DND-41 (cell line): Measurements from ENCODE around the gene FAM193B.

ENCODE experiments used
- ATAC-seq: fragments of 200-7000 bp; cut with Tn5 transposase; 3 replicates; pipeline ENCODE4 v1.9.1; 2021; ENCODE audit warnings: low read depth; ENCODE audit not compliant: insufficient read depth
- DNase-seq: peaks from one replicate; pipeline ENCODE4 v3.0.0-alpha.2; 2020
- H2AFZ ChIP-seq: 2 replicates; pipeline ENCODE4 v1.6.0; 2012; ENCODE audit warnings: low read depth, low read length
- H3K27ac ChIP-seq: 2 replicates; pipeline ENCODE4 v1.5.1; 2012; ENCODE audit warnings: low read length, inconsistent platforms
- H3K27me3 ChIP-seq: fragments of 200-600 bp; sonication (generic); 2 replicates; pipeline ENCODE4 v1.6.0; 2012; ENCODE audit warnings: low read length, mild to moderate bottlenecking, inconsistent platforms; ENCODE audit not compliant: insufficient read depth, poor library complexity
- H3K36me3 ChIP-seq: 2 replicates; pipeline ENCODE4 v1.5.1; 2012; ENCODE audit warnings: low read length, inconsistent platforms; ENCODE audit not compliant: insufficient read depth
- H3K4me1 ChIP-seq: 2 replicates; pipeline ENCODE4 v1.5.1; 2012; ENCODE audit warnings: mild to moderate bottlenecking, low read length; ENCODE audit not compliant: insufficient read depth
- H3K4me2 ChIP-seq: 2 replicates; pipeline ENCODE4 v1.6.0; 2012; ENCODE audit warnings: mild to moderate bottlenecking, moderate library complexity, low read length, inconsistent platforms; ENCODE audit not compliant: insufficient read depth
- H3K4me3 ChIP-seq, 2 experiments: fragments of 200-600 bp in 1 of 2; shearing (Covaris generic) in 1 of 2; 2 replicates each; pipeline ENCODE4 v1.5.1; 2012 to 2016; ENCODE audit warnings: inconsistent platforms in 2 of 2, low read length in 2 of 2, mild to moderate bottlenecking in 2 of 2, low read depth in 1 of 2, moderate library complexity in 1 of 2
- H3K79me2 ChIP-seq: 2 replicates; pipeline ENCODE4 v1.6.0; 2012; ENCODE audit warnings: low read length, inconsistent platforms; ENCODE audit not compliant: insufficient read depth
- H3K9ac ChIP-seq: 2 replicates; pipeline ENCODE4 v1.6.0; 2012; ENCODE audit warnings: low read depth, mild to moderate bottlenecking, inconsistent platforms, low read length, moderate library complexity
- H3K9me3 ChIP-seq: 2 replicates; pipeline ENCODE4 v1.5.1; 2012; ENCODE audit warnings: low read length, moderate library complexity, mild to moderate bottlenecking, inconsistent platforms; ENCODE audit not compliant: insufficient read depth, severe bottlenecking
- H4K20me1 ChIP-seq: 2 replicates; pipeline ENCODE4 v1.6.0; 2012; ENCODE audit warnings: low read length; ENCODE audit not compliant: insufficient read depth
- CTCF ChIP-seq: IDR thresholded peaks from 2 replicates; pipeline ENCODE4 v1.5.1; 2012; ENCODE audit warnings: borderline replicate concordance, low read length, moderate library complexity, mild to moderate bottlenecking; ENCODE audit not compliant: poor library complexity, severe bottlenecking; ENCODE audit errors: extremely low read depth
- EZH2 ChIP-seq: IDR thresholded peaks from 3 replicates; pipeline ENCODE4 v1.6.1; 2012; ENCODE audit warnings: borderline replicate concordance, low read depth, mild to moderate bottlenecking, moderate library complexity, low read length, inconsistent platforms; ENCODE audit not compliant: severe bottlenecking

FAM193B gene

GRCh38 chr5:177594071-177594470, 39.7 kb upstream of the FAM193B start:
- peaks cover 37% of the 10 kb centered on the region for H3K36me3 ChIP-seq
- no peaks in the 10 kb centered on the region for H3K27me3 ChIP-seq
- H3K79me2 ChIP-seq = peaks cover 24% of the 10 kb centered on the region
- no peak overlapping the region for H3K9ac ChIP-seq
- DNase-seq (no peak), ATAC-seq (no peak)
- H3K4me3 ChIP-seq = no peak overlapping the region
- H3K9me3 ChIP-seq = no peaks in the 10 kb centered on the region
- TF ChIP-seq CTCF (no peak), EZH2 (no peak)
- peak overlapping the region; percentile 83 for H3K4me2 ChIP-seq
- peaks cover 11% of the 10 kb centered on the region for H4K20me1 ChIP-seq
- H2AFZ ChIP-seq = no peak overlapping the region
- H3K27ac ChIP-seq = no peak overlapping the region
- peaks cover 28% of the 10 kb centered on the region for H3K4me1 ChIP-seq

GRCh38 chr5:177593511-177593910, 39.1 kb upstream of the FAM193B start:
- peak overlapping the region; percentile 83 for H3K4me2 ChIP-seq
- H3K9me3 ChIP-seq = no peaks in the 10 kb centered on the region
- peak overlapping the region in 1 of 2 experiments; percentile 85; a peak in 1 of 4 replicates for H3K4me3 ChIP-seq
- H4K20me1 ChIP-seq = peaks cover 11% of the 10 kb centered on the region
- DNase-seq = no peak
- H3K27ac ChIP-seq = no peak overlapping the region
- no peaks in the 10 kb centered on the region for H3K27me3 ChIP-seq
- no peak overlapping the region for H3K9ac ChIP-seq
- peaks cover 37% of the 10 kb centered on the region for H3K36me3 ChIP-seq
- H3K79me2 ChIP-seq = peaks cover 24% of the 10 kb centered on the region
- peaks cover 26% of the 10 kb centered on the region for H3K4me1 ChIP-seq
- H2AFZ ChIP-seq = no peak overlapping the region
- TF ChIP-seq EZH2 (no peak), CTCF (no peak)
- ATAC-seq = no peak

GRCh38 chr5:177592905-177593304, 38.5 kb upstream of the FAM193B start:
- ATAC-seq (no peak), DNase-seq (no peak)
- TF ChIP-seq CTCF = no peak
- Histone ChIP-seq H3K79me2 (peaks cover 24% of the 10 kb centered on the region), H3K9me3 (no peaks in the 10 kb centered on the region), H3K4me1 (peaks cover 26% of the 10 kb centered on the region), H3K27ac (peak overlapping the region; percentile 83), H3K4me2 (peak overlapping the region; percentile 83), H2AFZ (no peak overlapping the region), H3K36me3 (peaks cover 37% of the 10 kb centered on the region), H3K9ac (peak overlapping the region; percentile 89), H3K27me3 (no peaks in the 10 kb centered on the region), H3K4me3 (peak overlapping the region; percentile 65 to 85), H4K20me1 (peaks cover 11% of the 10 kb centered on the region)
